ENCODE measurements around the gene KIF6.
"Not testable (repeated sequence)": the region's sequence is repeated elsewhere in the genome, so short reads cannot be mapped to it uniquely, and the experiment has no call there.

Gene KIF6

GRCh38 chr6:39553860-39554802 is 171.1 kb downstream of the KIF6 start:
- no peak for DNase-seq (ENCODE audit: low spot score)

- DNase-seq (ENCODE audit: low spot score) = no peak
These were observed 172.2 kb downstream of the KIF6 start for GRCh38 chr6:39553029-39553428.

- DNase-seq (ENCODE audit: low spot score) = no peak
These were observed 175.0 kb downstream of the KIF6 start for GRCh38 chr6:39550191-39550590.

- no peak for DNase-seq (ENCODE audit: low spot score)
These were observed 178.5 kb downstream of the KIF6 start for GRCh38 chr6:39546731-39547130.

GRCh38 chr6:39543950-39544349 is 181.3 kb downstream of the KIF6 start:
- DNase-seq (ENCODE audit: low spot score) = no peak

GRCh38 chr6:39543095-39543494 is 182.1 kb downstream of the KIF6 start:
- DNase-seq (ENCODE audit: low spot score) = no peak

- DNase-seq (ENCODE audit: low spot score) = no peak
These were observed 184.8 kb downstream of the KIF6 start for GRCh38 chr6:39540454-39540853.

GRCh38 chr6:39530201-39530759 is 194.9 kb downstream of the KIF6 start:
- no peak for DNase-seq (ENCODE audit: low spot score)

GRCh38 chr6:39527792-39528564 is 197.2 kb downstream of the KIF6 start:
- no peak for DNase-seq (ENCODE audit: low spot score)

- no peak for DNase-seq (ENCODE audit: low spot score)
These were observed 201.2 kb downstream of the KIF6 start for GRCh38 chr6:39524007-39524406.

GRCh38 chr6:39521958-39522357 is 203.2 kb downstream of the KIF6 start:
- DNase-seq (ENCODE audit: low spot score) = no peak

- DNase-seq (ENCODE audit: low spot score) = no peak
These were observed 204.3 kb downstream of the KIF6 start for GRCh38 chr6:39520916-39521315.

GRCh38 chr6:39520411-39520810 is 204.8 kb downstream of the KIF6 start:
- no peak for DNase-seq (ENCODE audit: low spot score)

GRCh38 chr6:39518221-39518620 is 207.0 kb downstream of the KIF6 start:
- DNase-seq (ENCODE audit: low spot score) = no peak

GRCh38 chr6:39517756-39518155 is 207.5 kb downstream of the KIF6 start:
- DNase-seq (ENCODE audit: low spot score) = no peak

- DNase-seq (ENCODE audit: low spot score) = no peak
These were observed 208.7 kb downstream of the KIF6 start for GRCh38 chr6:39516471-39516870.

- no peak for DNase-seq (ENCODE audit: low spot score)
These were observed 209.7 kb downstream of the KIF6 start for GRCh38 chr6:39515471-39515870.

GRCh38 chr6:39515006-39515405 is 210.2 kb downstream of the KIF6 start:
- DNase-seq (ENCODE audit: low spot score) = no peak

GRCh38 chr6:39509831-39510230 is 215.4 kb downstream of the KIF6 start:
- DNase-seq (ENCODE audit: low spot score) = not testable (repeated sequence)

GRCh38 chr6:39508515-39508914 is 216.7 kb downstream of the KIF6 start:
- no peak for DNase-seq (ENCODE audit: low spot score)

- no peak for DNase-seq (ENCODE audit: low spot score)
These were observed 217.7 kb downstream of the KIF6 start for GRCh38 chr6:39507331-39507998.

GRCh38 chr6:39502362-39502955 is 222.7 kb downstream of the KIF6 start:
- not testable (repeated sequence) for DNase-seq (ENCODE audit: low spot score)

Measured in CD4-positive, alpha-beta T cell treated with Interleukin-2 at 100 ng/mL for 4 hours (primary cell).